ENCODE data around the gene FRMPD3.

- TF ChIP-seq ZFP30 (CRISPR knock-in tag; IDR thresholded peaks at IDR 0.05) (no peak), TOX (CRISPR knock-in tag; IDR thresholded peaks at IDR 0.05; ENCODE audit: borderline replicate concordance) (no peak), ZC3H10 (CRISPR knock-in tag; IDR thresholded peaks at IDR 0.05) (no peak), CSRNP3 (CRISPR knock-in tag; IDR thresholded peaks at IDR 0.05) (no peak), TCF4 (CRISPR knock-in tag; IDR thresholded peaks at IDR 0.05; ENCODE audit: borderline replicate concordance) (no peak), ZFP3 (CRISPR knock-in tag; IDR thresholded peaks at IDR 0.05) (no peak), PATZ1 (CRISPR knock-in tag; IDR thresholded peaks at IDR 0.05; ENCODE audit: borderline replicate concordance) (no peak), RARB (CRISPR knock-in tag; IDR thresholded peaks at IDR 0.05) (no peak), CSDC2 (CRISPR knock-in tag; IDR thresholded peaks at IDR 0.05) (no peak), ZNF70 (CRISPR knock-in tag; IDR thresholded peaks at IDR 0.05) (no peak)
- TF ChIP-seq, protein P1, sequence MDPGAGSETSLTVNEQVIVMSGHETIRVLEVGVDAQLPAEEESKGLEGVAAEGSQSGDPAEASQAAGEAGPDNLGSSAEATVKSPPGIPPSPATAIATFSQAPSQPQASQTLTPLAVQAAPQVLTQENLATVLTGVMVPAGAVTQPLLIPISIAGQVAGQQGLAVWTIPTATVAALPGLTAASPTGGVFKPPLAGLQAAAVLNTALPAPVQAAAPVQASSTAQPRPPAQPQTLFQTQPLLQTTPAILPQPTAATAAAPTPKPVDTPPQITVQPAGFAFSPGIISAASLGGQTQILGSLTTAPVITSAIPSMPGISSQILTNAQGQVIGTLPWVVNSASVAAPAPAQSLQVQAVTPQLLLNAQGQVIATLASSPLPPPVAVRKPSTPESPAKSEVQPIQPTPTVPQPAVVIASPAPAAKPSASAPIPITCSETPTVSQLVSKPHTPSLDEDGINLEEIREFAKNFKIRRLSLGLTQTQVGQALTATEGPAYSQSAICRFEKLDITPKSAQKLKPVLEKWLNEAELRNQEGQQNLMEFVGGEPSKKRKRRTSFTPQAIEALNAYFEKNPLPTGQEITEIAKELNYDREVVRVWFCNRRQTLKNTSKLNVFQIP (CRISPR knock-in tag; IDR thresholded peaks at IDR 0.05; ENCODE audit: borderline replicate concordance, low read depth): no peak
- TF ChIP-seq, protein P2, sequence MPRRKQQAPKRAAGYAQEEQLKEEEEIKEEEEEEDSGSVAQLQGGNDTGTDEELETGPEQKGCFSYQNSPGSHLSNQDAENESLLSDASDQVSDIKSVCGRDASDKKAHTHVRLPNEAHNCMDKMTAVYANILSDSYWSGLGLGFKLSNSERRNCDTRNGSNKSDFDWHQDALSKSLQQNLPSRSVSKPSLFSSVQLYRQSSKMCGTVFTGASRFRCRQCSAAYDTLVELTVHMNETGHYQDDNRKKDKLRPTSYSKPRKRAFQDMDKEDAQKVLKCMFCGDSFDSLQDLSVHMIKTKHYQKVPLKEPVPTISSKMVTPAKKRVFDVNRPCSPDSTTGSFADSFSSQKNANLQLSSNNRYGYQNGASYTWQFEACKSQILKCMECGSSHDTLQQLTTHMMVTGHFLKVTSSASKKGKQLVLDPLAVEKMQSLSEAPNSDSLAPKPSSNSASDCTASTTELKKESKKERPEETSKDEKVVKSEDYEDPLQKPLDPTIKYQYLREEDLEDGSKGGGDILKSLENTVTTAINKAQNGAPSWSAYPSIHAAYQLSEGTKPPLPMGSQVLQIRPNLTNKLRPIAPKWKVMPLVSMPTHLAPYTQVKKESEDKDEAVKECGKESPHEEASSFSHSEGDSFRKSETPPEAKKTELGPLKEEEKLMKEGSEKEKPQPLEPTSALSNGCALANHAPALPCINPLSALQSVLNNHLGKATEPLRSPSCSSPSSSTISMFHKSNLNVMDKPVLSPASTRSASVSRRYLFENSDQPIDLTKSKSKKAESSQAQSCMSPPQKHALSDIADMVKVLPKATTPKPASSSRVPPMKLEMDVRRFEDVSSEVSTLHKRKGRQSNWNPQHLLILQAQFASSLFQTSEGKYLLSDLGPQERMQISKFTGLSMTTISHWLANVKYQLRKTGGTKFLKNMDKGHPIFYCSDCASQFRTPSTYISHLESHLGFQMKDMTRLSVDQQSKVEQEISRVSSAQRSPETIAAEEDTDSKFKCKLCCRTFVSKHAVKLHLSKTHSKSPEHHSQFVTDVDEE (CRISPR knock-in tag; IDR thresholded peaks at IDR 0.05): no peak
These were observed 28.1 kb upstream of the FRMPD3 start for GRCh38 chrX:107421337-107421861.
